Measurements from ENCODE around the gene PTCRA.

DNA sequence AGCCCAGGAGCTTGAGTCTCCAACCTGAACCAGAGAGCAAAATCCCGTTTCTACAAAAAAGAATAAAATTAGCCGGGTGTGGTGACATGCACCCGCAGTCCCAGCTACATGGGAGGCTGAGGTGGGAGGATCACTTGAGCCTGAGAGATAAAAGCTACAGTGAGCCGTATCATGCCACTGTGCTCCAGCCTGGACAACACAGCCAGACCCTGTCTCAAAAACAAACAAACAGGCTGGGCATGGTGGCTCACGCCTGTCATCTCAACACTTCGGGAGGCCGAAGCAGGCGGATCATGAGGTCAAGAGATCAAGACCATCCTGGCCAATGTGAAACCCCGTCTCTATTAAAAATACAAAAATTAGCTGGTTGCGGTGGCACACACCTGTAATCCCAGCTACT lies 11.4 kb upstream of the PTCRA start:
- TF ChIP-seq, protein P1, sequence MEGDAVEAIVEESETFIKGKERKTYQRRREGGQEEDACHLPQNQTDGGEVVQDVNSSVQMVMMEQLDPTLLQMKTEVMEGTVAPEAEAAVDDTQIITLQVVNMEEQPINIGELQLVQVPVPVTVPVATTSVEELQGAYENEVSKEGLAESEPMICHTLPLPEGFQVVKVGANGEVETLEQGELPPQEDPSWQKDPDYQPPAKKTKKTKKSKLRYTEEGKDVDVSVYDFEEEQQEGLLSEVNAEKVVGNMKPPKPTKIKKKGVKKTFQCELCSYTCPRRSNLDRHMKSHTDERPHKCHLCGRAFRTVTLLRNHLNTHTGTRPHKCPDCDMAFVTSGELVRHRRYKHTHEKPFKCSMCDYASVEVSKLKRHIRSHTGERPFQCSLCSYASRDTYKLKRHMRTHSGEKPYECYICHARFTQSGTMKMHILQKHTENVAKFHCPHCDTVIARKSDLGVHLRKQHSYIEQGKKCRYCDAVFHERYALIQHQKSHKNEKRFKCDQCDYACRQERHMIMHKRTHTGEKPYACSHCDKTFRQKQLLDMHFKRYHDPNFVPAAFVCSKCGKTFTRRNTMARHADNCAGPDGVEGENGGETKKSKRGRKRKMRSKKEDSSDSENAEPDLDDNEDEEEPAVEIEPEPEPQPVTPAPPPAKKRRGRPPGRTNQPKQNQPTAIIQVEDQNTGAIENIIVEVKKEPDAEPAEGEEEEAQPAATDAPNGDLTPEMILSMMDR (IDR thresholded peaks at IDR 0.05), result no peak
- TF ChIP-seq POLR2AphosphoS5 (IDR thresholded peaks at IDR 0.05; ENCODE audit: low read depth, low read length), result no peak
